ENCODE results near the gene GPR119. TPM values are rescaled to one million over a fixed set of nuclear protein-coding genes. Genes with fewer than 3 reads are reported as not detected.

The GPR119 gene
- total and polyA plus RNA-seq, 4 donors = 4.3 TPM; not detected in 3

DNA sequence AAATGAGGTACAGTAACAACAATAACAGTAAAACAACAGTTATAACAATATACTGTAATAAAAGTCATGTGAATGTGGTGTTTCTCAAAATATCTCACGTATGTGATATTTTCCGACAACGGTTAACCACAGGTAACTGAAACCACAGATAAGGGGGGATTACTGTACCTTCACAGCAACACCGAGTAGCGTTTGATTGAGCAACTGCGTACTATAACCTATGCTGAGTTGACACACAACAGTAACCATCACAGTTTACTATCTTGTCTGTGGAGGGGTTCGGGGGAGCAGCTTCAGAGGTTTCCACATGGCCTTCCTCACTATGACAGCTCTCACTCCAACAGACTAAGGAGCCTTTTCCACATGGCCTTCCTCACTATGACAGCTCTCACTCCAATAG is 29.7 kb upstream of the GPR119 start:
- DNase-seq (ENCODE audit: low spot score) = no peak
- no peak for TF ChIP-seq EGR1 (IDR thresholded peaks at IDR 0.05; ENCODE audit: low read depth in 2 of 2)
- no peak for TF ChIP-seq MAX (IDR thresholded peaks at IDR 0.05)
- no peak for TF ChIP-seq GABPA (IDR thresholded peaks at IDR 0.05 in 1 of 2, conservative IDR thresholded peaks at IDR 0.05 in 1 of 2)
- TF ChIP-seq, protein P1, sequence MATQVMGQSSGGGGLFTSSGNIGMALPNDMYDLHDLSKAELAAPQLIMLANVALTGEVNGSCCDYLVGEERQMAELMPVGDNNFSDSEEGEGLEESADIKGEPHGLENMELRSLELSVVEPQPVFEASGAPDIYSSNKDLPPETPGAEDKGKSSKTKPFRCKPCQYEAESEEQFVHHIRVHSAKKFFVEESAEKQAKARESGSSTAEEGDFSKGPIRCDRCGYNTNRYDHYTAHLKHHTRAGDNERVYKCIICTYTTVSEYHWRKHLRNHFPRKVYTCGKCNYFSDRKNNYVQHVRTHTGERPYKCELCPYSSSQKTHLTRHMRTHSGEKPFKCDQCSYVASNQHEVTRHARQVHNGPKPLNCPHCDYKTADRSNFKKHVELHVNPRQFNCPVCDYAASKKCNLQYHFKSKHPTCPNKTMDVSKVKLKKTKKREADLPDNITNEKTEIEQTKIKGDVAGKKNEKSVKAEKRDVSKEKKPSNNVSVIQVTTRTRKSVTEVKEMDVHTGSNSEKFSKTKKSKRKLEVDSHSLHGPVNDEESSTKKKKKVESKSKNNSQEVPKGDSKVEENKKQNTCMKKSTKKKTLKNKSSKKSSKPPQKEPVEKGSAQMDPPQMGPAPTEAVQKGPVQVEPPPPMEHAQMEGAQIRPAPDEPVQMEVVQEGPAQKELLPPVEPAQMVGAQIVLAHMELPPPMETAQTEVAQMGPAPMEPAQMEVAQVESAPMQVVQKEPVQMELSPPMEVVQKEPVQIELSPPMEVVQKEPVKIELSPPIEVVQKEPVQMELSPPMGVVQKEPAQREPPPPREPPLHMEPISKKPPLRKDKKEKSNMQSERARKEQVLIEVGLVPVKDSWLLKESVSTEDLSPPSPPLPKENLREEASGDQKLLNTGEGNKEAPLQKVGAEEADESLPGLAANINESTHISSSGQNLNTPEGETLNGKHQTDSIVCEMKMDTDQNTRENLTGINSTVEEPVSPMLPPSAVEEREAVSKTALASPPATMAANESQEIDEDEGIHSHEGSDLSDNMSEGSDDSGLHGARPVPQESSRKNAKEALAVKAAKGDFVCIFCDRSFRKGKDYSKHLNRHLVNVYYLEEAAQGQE (IDR thresholded peaks at IDR 0.05) = no peak
- TF ChIP-seq NR2F2 (IDR thresholded peaks at IDR 0.05) = no peak
- TF ChIP-seq, protein P2, sequence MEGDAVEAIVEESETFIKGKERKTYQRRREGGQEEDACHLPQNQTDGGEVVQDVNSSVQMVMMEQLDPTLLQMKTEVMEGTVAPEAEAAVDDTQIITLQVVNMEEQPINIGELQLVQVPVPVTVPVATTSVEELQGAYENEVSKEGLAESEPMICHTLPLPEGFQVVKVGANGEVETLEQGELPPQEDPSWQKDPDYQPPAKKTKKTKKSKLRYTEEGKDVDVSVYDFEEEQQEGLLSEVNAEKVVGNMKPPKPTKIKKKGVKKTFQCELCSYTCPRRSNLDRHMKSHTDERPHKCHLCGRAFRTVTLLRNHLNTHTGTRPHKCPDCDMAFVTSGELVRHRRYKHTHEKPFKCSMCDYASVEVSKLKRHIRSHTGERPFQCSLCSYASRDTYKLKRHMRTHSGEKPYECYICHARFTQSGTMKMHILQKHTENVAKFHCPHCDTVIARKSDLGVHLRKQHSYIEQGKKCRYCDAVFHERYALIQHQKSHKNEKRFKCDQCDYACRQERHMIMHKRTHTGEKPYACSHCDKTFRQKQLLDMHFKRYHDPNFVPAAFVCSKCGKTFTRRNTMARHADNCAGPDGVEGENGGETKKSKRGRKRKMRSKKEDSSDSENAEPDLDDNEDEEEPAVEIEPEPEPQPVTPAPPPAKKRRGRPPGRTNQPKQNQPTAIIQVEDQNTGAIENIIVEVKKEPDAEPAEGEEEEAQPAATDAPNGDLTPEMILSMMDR (IDR thresholded peaks at IDR 0.05; ENCODE audit: low read depth, low read length, missing input control) = no peak
- TF ChIP-seq FOXA2 (IDR thresholded peaks at IDR 0.05) = no peak
- TF ChIP-seq RAD21 (IDR thresholded peaks at IDR 0.05) = no peak
- no peak for TF ChIP-seq YY1 (IDR thresholded peaks at IDR 0.05)
- no peak for TF ChIP-seq JUND (IDR thresholded peaks at IDR 0.05)
- no peak for TF ChIP-seq SP1 (IDR thresholded peaks at IDR 0.05)
- TF ChIP-seq TAF1 (conservative IDR thresholded peaks at IDR 0.05) = no peak
- TF ChIP-seq HNF4G (IDR thresholded peaks at IDR 0.05) = no peak
- no peak for TF ChIP-seq FOXA1 (IDR thresholded peaks at IDR 0.05)
- no peak for TF ChIP-seq ZBTB33 (IDR thresholded peaks at IDR 0.05)
- no peak for TF ChIP-seq HNF4A (conservative IDR thresholded peaks at IDR 0.05)
- TF ChIP-seq RXRA (IDR thresholded peaks at IDR 0.05) = no peak
- H3K36me3 ChIP-seq (ENCODE audit: control insufficient read depth in 4 of 4, insufficient read depth in 3 of 4, low read depth in 1 of 4, low read length in 3 of 4) = peaks cover 0 to 11% (median 5%) of the 10 kb centered on the region in 4 donors

DNA sequence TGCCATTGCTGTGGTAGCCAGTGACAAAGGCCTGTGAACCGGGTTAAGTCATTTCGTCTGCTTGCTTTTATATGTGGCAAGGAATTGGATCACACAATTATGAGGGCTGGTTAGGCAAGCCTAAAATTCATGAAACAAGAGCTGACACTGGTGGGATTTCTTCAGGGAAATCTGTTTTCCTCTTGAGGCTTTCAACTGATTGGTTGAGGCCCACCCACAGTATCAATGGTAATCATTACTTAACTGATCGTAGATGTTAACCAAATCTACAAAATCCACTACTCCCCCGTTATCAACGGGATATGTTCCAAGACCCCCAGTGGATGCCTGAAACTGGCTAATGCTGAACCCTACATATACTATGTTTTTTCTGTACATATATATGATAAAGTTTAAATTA is 29.3 kb upstream of the GPR119 start:
- peaks cover 0 to 11% (median 5%) of the 10 kb centered on the region in 4 donors for H3K36me3 ChIP-seq (ENCODE audit: control insufficient read depth in 4 of 4, insufficient read depth in 3 of 4, low read depth in 1 of 4, low read length in 3 of 4)
- H3K9me3 ChIP-seq (ENCODE audit: control insufficient read depth in 4 of 4, low read length in 3 of 4) = no peaks in the 10 kb centered on the region
- TF ChIP-seq SP1 (IDR thresholded peaks at IDR 0.05) (no peak), TAF1 (conservative IDR thresholded peaks at IDR 0.05) (no peak), GABPA (IDR thresholded peaks at IDR 0.05 in 1 of 2, conservative IDR thresholded peaks at IDR 0.05 in 1 of 2) (no peak), NR2F2 (IDR thresholded peaks at IDR 0.05) (no peak), HNF4A (conservative IDR thresholded peaks at IDR 0.05) (no peak)
- H3K4me1 ChIP-seq (ENCODE audit: control insufficient read depth in 4 of 4, insufficient read depth in 4 of 4, low read length in 3 of 4) = no peaks in the 10 kb centered on the region
- no peaks in the 10 kb centered on the region for H3K27me3 ChIP-seq (ENCODE audit: control insufficient read depth in 4 of 4, insufficient read depth in 4 of 4, low read length in 3 of 4)
- no peak overlapping the region for H3K27ac ChIP-seq (ENCODE audit: low read depth in 1 of 2, low read length in 2 of 2)
- no peak for DNase-seq (ENCODE audit: low spot score)
- 96% methylated on average over 5 of the region's 5 CpGs for WGBS
- H3K9ac ChIP-seq (ENCODE audit: low read depth in 1 of 2, low read length in 2 of 2) = no peak overlapping the region
- no peak overlapping the region for H3K4me3 ChIP-seq (ENCODE audit: low read depth in 1 of 3, low read length in 3 of 3)

More for the DNA sequence above, 29.7 kb upstream of the GPR119 start:
- 93% methylated on average over 7 of the region's 7 CpGs for WGBS
- H3K4me3 ChIP-seq (ENCODE audit: low read depth in 1 of 3, low read length in 3 of 3) = no peak overlapping the region
- no peaks in the 10 kb centered on the region for H3K27me3 ChIP-seq (ENCODE audit: control insufficient read depth in 4 of 4, insufficient read depth in 4 of 4, low read length in 3 of 4)
- no peak overlapping the region for H3K9ac ChIP-seq (ENCODE audit: low read depth in 1 of 2, low read length in 2 of 2)
- H3K4me1 ChIP-seq (ENCODE audit: control insufficient read depth in 4 of 4, insufficient read depth in 4 of 4, low read length in 3 of 4) = no peaks in the 10 kb centered on the region
- H3K27ac ChIP-seq (ENCODE audit: low read depth in 1 of 2, low read length in 2 of 2) = no peak overlapping the region
- H3K9me3 ChIP-seq (ENCODE audit: control insufficient read depth in 4 of 4, low read length in 3 of 4) = no peaks in the 10 kb centered on the region

Measured in liver (tissue), 9 donors.